ENCODE results near the gene PACRGL.

Gene PACRGL

DNA sequence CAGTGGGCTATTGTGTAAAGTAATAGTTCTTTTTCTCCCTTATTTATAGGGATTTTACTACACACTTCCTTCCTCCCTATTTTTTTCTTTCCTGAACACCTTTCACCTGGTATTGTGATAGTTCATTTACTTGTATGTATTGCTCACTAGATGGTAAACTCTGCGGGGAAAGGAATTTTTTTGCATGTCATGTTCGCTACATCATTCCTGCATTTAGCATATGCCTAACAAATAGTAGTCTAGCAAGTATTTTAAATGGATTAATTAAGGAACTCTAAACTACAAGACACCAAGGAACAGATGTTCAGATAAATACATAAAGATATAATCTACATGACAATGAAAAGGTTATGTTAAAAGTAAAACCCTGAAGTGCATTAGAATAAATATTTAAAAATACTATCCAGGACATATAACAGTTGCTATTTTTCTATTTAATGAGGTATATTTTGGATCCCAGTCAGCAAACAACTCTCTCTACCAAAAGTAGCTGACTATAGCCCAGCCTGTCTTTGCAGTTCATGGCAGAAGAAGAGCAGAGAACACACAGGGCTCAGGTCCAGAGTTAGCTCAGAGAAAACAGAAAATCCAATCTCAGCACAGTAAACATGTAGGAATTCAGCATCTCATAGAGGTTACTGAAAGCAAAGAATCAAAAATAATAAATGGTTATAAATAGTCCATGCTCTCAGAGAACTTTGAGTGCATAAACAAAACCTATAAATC lies 87.8 kb downstream of the PACRGL start:
- H3K9me3 ChIP-seq (ENCODE audit: low read length): no peaks in the 10 kb centered on the region
- no peak overlapping the region for H3K9ac ChIP-seq (ENCODE audit: low read length)
- H3K4me3 ChIP-seq (ENCODE audit: low read depth in 1 of 2, low read length in 2 of 2): no peak overlapping the region
- H3K4me1 ChIP-seq (ENCODE audit: insufficient read depth, low read length): peaks cover 3% of the 10 kb centered on the region
- no peaks in the 10 kb centered on the region for H3K36me3 ChIP-seq (ENCODE audit: insufficient read depth, low read length)
- H3K27ac ChIP-seq (ENCODE audit: low read depth, low read length): no peak overlapping the region
- no peaks in the 10 kb centered on the region for H3K27me3 ChIP-seq (ENCODE audit: control insufficient read depth in 1 of 2, insufficient read depth in 2 of 2, low read length in 2 of 2)

All from muscle layer of colon (tissue), 2 donors.